Measurements from ENCODE around the gene TPCN2. TPM values are rescaled to one million over a fixed set of nuclear protein-coding genes. Genes with fewer than 3 reads are reported as not detected.

The TPCN2 gene
- total RNA-seq, 2 donors from 2014 or later = 17.6 to 31.0 TPM

GRCh38 chr11:69169479-69169878 lies 120.7 kb downstream of the TPCN2 start:
- 96% methylated on average over 3 of the region's 3 CpGs for WGBS
- Histone ChIP-seq H3K27me3 (replicated peaks; ENCODE audit: insufficient read depth) (no peaks in the 10 kb centered on the region), H3K4me3 (no peak overlapping the region), H3K9me3 (no peaks in the 10 kb centered on the region), H3K27ac (no peak overlapping the region), H3K4me1 (replicated peaks) (no peaks in the 10 kb centered on the region), H3K36me3 (no peaks in the 10 kb centered on the region)
- DNase-seq (ENCODE audit: low spot score) = no peak
- TF ChIP-seq POLR2A (IDR thresholded peaks at IDR 0.05) (no peak), CTCF (IDR thresholded peaks at IDR 0.05) (no peak), POLR2AphosphoS5 (IDR thresholded peaks at IDR 0.05) (no peak)
- intact Hi-C loops (cut with DNase I) = no loop called here

DNA sequence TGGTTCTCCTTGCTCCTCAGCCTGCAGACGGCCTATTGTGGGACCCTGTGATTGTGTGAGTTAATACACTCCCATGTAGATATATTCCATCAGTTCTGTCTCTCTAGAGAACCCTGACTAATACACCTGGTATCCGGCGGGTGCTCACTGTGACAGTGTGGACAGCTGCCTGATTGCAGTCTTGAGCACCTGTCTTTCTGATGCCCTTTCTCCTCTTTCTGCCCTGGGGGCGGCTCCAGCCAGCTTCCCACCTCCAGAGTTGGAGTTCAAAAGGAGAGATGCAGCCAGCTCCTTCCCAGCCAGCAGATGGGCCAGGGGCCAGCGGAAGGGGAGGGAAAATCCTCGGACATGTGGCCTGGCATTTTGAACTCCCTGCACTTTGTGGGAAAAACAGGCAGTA lies 122.0 kb downstream of the TPCN2 start:
- 64% methylated on average over 6 of the region's 6 CpGs for WGBS
- Histone ChIP-seq H3K9me3 (no peaks in the 10 kb centered on the region), H3K27ac (no peak overlapping the region), H3K4me1 (replicated peaks) (no peaks in the 10 kb centered on the region), H3K4me3 (no peak overlapping the region), H3K36me3 (no peaks in the 10 kb centered on the region), H3K27me3 (replicated peaks; ENCODE audit: insufficient read depth) (no peaks in the 10 kb centered on the region)
- DNase-seq (ENCODE audit: low spot score) = no peak
- intact Hi-C loops (cut with DNase I) = no loop called here
- TF ChIP-seq POLR2AphosphoS5 (IDR thresholded peaks at IDR 0.05) (no peak), CTCF (IDR thresholded peaks at IDR 0.05) (no peak), POLR2A (IDR thresholded peaks at IDR 0.05) (no peak)

DNA sequence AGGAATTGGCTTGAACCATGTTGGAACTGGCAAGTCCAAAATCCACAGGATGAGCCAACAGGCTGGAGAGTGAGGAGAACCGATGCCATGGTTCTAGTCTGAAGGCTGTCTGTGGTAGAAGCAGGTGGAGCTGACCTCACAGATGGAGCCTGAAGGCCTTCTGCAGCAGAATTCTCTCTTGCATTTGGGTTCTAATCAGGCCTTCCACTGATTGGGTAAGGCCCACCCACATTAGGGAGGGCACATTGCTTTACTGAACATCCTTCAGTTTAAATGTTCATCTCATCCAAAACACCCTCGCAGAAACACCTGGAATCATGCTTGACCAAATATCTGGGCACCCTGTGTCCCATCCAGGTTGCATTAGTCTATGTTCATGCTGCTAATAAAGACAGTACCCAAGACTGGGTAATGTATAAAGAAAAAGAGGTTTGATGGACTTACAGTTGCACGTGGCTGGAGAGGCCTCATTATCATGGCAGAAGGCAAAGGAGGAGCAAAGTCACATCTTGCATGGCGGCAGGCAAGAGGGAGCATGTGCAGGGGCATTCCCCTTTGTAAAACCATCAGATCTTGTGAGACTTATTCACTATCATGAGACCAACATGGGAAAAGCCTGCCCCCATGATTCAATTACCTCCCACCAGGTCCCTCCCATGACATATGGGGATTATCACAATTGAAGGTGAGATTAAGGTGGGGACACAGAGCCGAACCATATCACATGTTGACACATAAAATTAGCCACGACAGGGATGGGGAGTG lies 122.9 kb downstream of the TPCN2 start:
- no peak for DNase-seq (ENCODE audit: low spot score)
- WGBS = 87% methylated on average over 6 of the region's 6 CpGs
- Histone ChIP-seq H3K27ac (no peak overlapping the region), H3K9me3 (no peaks in the 10 kb centered on the region), H3K4me3 (no peak overlapping the region), H3K4me1 (replicated peaks) (no peaks in the 10 kb centered on the region), H3K36me3 (no peaks in the 10 kb centered on the region), H3K27me3 (replicated peaks; ENCODE audit: insufficient read depth) (no peaks in the 10 kb centered on the region)
- intact Hi-C loops (cut with DNase I) = no loop called here
- no peak for TF ChIP-seq CTCF (IDR thresholded peaks at IDR 0.05)
- TF ChIP-seq POLR2A (IDR thresholded peaks at IDR 0.05) = no peak

DNA sequence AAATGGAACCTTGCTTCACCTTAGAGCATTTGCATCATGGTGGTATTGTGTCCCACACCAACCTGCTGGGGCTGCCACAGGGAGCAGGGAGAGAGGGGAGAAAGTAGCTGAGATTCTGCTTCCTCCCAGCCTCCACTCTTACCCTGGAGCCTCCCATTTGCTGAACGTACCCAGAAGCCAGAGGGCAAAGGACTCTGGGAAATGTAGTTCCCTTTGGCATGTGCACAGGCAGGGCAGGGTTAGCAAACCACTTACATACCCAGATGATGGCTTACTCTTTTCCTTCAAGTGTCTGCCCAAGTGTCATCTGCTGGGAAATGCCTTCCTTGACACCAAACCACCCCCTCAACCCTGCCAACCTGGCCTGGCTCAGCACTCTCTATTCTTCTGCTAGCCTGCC lies 123.9 kb downstream of the TPCN2 start:
- H3K36me3 ChIP-seq = no peaks in the 10 kb centered on the region
- no peak overlapping the region for H3K27ac ChIP-seq
- no peaks in the 10 kb centered on the region for H3K9me3 ChIP-seq
- no peak overlapping the region for H3K4me3 ChIP-seq
- intact Hi-C loops (cut with DNase I) = no loop called here
- WGBS = 33% methylated on average over 1 of the region's 1 CpG
- no peak for DNase-seq (ENCODE audit: low spot score)
- H3K27me3 ChIP-seq (replicated peaks; ENCODE audit: insufficient read depth) = no peaks in the 10 kb centered on the region
- no peak for TF ChIP-seq POLR2AphosphoS5 (IDR thresholded peaks at IDR 0.05)
- TF ChIP-seq POLR2A (IDR thresholded peaks at IDR 0.05) = no peak
- no peak for TF ChIP-seq CTCF (IDR thresholded peaks at IDR 0.05)
- H3K4me1 ChIP-seq (replicated peaks) = no peaks in the 10 kb centered on the region

- TF ChIP-seq POLR2AphosphoS5 (IDR thresholded peaks at IDR 0.05) (no peak), POLR2A (IDR thresholded peaks at IDR 0.05) (no peak)
- intact Hi-C loops (cut with DNase I) = no loop called here
- no peaks in the 10 kb centered on the region for H3K27me3 ChIP-seq (replicated peaks; ENCODE audit: insufficient read depth)
- H3K9me3 ChIP-seq = no peaks in the 10 kb centered on the region
- WGBS = 96% methylated on average over 3 of the region's 3 CpGs
- no peak overlapping the region for H3K27ac ChIP-seq
- no peak overlapping the region for H3K4me3 ChIP-seq
- DNase-seq (ENCODE audit: low spot score) = no peak
- no peaks in the 10 kb centered on the region for H3K36me3 ChIP-seq
- H3K4me1 ChIP-seq (replicated peaks) = no peaks in the 10 kb centered on the region
These were observed 124.6 kb downstream of the TPCN2 start for GRCh38 chr11:69173331-69173730.
